MCF 10A (cell line): ENCODE results near the gene SPI1. TPM values are rescaled to one million over a fixed set of nuclear protein-coding genes. Genes with fewer than 3 reads are reported as not detected.
"Not testable (repeated sequence)": the region's sequence is repeated elsewhere in the genome, so short reads cannot be mapped to it uniquely, and the experiment has no call there.

Experiments
- BruUV-seq: library from RNA; stranded (reverse); fragments of 400-500 nt; replicated peaks from 2 replicates; lab custom pipeline; 2021; lab: Mats Ljungman, UMichigan
- CTCF ChIA-PET: fragments of 300-600 bp; sonication (Branson Sonifier 250); formaldehyde crosslinking; extraction: SDS; loops from one replicate; lab custom pipeline; 2021; ENCODE audit warnings: antibody characterized with exemption, inconsistent platforms; lab: Yijun Ruan, JAX
- POLR2A ChIA-PET: fragments of 300-600, 350-650 bp; sonication (Branson Sonifier 250); formaldehyde crosslinking; extraction: SDS; loops from one replicate; lab custom pipeline; 2020; ENCODE audit warnings: antibody characterized with exemption, inconsistent platforms; lab: Yijun Ruan, JAX
- DNase-seq: peaks from one replicate; pipeline ENCODE4 v3.0.0-alpha.2; 2018; ENCODE audit not compliant: unreplicated experiment
- H3K27ac Mint-ChIP-seq: one replicate; pipeline ENCODE4 v1.8.0; 2022; ENCODE audit warnings: mild to moderate bottlenecking, low read depth, mixed read lengths; ENCODE audit not compliant: unreplicated experiment
- H3K27me3 Mint-ChIP-seq: one replicate; pipeline ENCODE4 v1.8.0; 2022; ENCODE audit warnings: mixed read lengths; ENCODE audit not compliant: insufficient read depth, unreplicated experiment
- H3K36me3 Mint-ChIP-seq: one replicate; pipeline ENCODE4 v1.8.0; 2022; ENCODE audit warnings: mild to moderate bottlenecking, moderate library complexity, mixed read lengths; ENCODE audit not compliant: insufficient read depth, unreplicated experiment
- H3K4me1 Mint-ChIP-seq: one replicate; pipeline ENCODE4 v1.8.0; 2022; ENCODE audit warnings: mixed read lengths; ENCODE audit not compliant: insufficient read depth, unreplicated experiment
- H3K4me3 Mint-ChIP-seq: one replicate; pipeline ENCODE4 v1.8.0; 2022; ENCODE audit warnings: mild to moderate bottlenecking, moderate library complexity, mixed read lengths; ENCODE audit not compliant: unreplicated experiment
- H3K9me3 Mint-ChIP-seq: one replicate; pipeline ENCODE4 v1.8.0; 2022; ENCODE audit warnings: mixed read lengths; ENCODE audit not compliant: unreplicated experiment
- intact Hi-C: fragments of 100-400 bp; cut with micrococcal nuclease; formaldehyde crosslinking; loops from 2 replicates; pipeline ENCODE4 v1.14.1; 2022
- total RNA-seq: library from RNA; stranded (reverse); gene quantifications from 2 replicates; pipeline ENCODE4 v1.2.3, GENCODE V29; 2022
- TF ChIP-seq, protein P1 (sequence below): fragments of 200-600 bp; IDR thresholded peaks from one replicate; pipeline ENCODE4 v1.8.0; 2022; ENCODE audit warnings: antibody characterized with exemption, mild to moderate bottlenecking; ENCODE audit not compliant: unreplicated experiment

Gene SPI1
- total RNA-seq, 1 experiment from 2014 or later: not detected

DNA sequence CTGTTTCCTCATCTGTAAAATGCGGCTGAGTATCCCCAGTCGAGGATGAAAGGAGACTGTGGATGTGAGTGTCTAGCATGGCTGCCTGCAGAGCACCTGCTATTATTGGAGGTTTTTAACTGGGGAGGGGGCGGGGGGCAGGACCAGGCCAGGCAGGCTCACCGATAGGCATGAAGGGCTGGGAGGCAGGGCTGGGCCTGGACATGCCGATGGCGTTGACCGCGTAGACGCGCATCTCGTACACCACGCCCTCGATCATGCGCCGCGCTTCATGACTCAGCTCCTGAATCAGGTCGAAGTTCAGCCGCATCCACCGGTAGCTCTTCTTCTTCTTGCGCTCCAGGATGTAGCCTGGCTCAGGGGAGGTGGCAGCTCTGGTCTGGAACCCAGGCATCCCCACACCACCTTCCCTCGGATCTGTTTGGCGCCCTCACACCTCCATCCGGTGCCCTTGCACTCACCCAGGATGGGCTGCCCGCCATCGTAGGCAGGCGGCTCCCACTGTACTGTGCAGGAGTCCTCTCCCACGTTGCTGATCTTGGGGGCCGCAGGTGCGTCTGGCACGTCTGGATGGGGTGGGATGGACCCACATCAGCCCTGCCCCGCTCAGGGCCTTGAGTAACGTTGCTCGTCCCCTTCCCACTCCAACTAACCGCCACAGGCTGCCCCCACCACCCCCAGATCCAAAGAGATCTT, 41.0 kb downstream of the SPI1 start:
- ChIA-PET CTCF (interaction anchor here (0.9 kb wide), 1 partner anchor 75 kb away, joined by 3 read pairs; no protein-coding TSS in a partner anchor), POLR2A (interaction anchor here (0.8 kb wide), 1 partner anchor 15 kb away, joined by 3 read pairs; the partner anchor contains the start of gene MYBPC3)
- intact Hi-C loops: no loop called here
- BruUV-seq: no TSS peak
- Mint-ChIP-seq H3K9me3 (no peaks in the 10 kb centered on the region), H3K36me3 (no peaks in the 10 kb centered on the region), H3K27me3 (no peaks in the 10 kb centered on the region), H3K4me3 (no peak overlapping the region), H3K27ac (no peak overlapping the region), H3K4me1 (no peaks in the 10 kb centered on the region)
- TF ChIP-seq, protein P1, sequence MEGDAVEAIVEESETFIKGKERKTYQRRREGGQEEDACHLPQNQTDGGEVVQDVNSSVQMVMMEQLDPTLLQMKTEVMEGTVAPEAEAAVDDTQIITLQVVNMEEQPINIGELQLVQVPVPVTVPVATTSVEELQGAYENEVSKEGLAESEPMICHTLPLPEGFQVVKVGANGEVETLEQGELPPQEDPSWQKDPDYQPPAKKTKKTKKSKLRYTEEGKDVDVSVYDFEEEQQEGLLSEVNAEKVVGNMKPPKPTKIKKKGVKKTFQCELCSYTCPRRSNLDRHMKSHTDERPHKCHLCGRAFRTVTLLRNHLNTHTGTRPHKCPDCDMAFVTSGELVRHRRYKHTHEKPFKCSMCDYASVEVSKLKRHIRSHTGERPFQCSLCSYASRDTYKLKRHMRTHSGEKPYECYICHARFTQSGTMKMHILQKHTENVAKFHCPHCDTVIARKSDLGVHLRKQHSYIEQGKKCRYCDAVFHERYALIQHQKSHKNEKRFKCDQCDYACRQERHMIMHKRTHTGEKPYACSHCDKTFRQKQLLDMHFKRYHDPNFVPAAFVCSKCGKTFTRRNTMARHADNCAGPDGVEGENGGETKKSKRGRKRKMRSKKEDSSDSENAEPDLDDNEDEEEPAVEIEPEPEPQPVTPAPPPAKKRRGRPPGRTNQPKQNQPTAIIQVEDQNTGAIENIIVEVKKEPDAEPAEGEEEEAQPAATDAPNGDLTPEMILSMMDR: no peak
- no peak for DNase-seq

DNA sequence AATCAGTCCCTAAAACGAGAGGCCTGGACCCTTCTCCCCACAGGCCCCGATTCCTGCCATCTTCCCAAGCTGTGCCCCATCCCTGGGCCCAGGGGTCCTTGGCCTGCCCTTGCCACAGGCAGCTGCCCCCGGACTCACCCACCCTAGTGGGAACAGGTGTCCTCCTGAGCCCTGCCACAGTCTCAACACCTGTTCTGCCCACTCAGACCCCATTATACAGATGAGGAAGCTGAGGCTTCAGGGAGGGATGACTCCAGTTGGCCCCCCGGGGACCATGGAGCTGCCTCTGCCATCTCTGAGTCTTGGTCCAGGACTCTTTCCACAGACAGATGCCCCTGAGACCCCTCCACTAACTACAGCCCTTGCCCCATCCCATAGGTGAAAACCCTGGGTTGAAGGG, 41.8 kb downstream of the SPI1 start:
- intact Hi-C loops: no loop called here
- no peaks in the 10 kb centered on the region for H3K9me3 Mint-ChIP-seq
- H3K4me3 Mint-ChIP-seq: no peak overlapping the region
- CTCF ChIA-PET: no interaction called here
- POLR2A ChIA-PET: interaction anchor here (0.8 kb wide), 1 partner anchor 16 kb away, joined by 3 read pairs; the partner anchor contains the start of gene MYBPC3
- H3K36me3 Mint-ChIP-seq: no peaks in the 10 kb centered on the region
- H3K27me3 Mint-ChIP-seq: no peaks in the 10 kb centered on the region
- no peak overlapping the region for H3K27ac Mint-ChIP-seq
- no TSS peak for BruUV-seq
- DNase-seq: no peak
- H3K4me1 Mint-ChIP-seq: no peaks in the 10 kb centered on the region
- TF ChIP-seq, protein P1: no peak

DNA sequence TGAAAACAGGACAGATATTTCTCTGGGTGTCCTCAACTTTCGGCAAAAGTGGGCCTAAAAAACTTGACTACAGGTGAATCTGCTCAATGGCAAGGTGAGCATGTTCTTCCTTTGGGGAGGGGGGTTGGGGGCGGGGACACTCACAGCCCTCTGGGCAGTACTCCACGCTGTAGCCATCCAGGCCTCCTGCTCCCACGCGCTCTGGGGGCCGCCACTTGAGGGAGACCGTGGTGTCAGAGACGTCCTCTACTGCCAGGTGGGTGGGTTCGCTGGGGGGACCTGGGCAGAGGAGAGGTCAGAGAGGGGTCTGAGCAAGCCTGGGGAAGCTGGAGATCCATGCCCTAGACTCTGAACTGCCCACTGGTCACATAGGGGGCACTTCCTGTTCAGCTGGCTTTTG, 42.6 kb downstream of the SPI1 start:
- DNase-seq: no peak
- intact Hi-C loops: no loop called here
- POLR2A ChIA-PET: interaction anchor here (0.6 kb wide), 1 partner anchor 10 kb away, joined by 3 read pairs; no protein-coding TSS in a partner anchor
- Mint-ChIP-seq H3K27me3 (no peaks in the 10 kb centered on the region), H3K4me3 (no peak overlapping the region), H3K36me3 (peaks cover 1% of the 10 kb centered on the region), H3K9me3 (no peaks in the 10 kb centered on the region), H3K4me1 (no peaks in the 10 kb centered on the region), H3K27ac (no peak overlapping the region)
- CTCF ChIA-PET: no interaction called here
- TF ChIP-seq, protein P1: no peak
- BruUV-seq: no TSS peak

DNA sequence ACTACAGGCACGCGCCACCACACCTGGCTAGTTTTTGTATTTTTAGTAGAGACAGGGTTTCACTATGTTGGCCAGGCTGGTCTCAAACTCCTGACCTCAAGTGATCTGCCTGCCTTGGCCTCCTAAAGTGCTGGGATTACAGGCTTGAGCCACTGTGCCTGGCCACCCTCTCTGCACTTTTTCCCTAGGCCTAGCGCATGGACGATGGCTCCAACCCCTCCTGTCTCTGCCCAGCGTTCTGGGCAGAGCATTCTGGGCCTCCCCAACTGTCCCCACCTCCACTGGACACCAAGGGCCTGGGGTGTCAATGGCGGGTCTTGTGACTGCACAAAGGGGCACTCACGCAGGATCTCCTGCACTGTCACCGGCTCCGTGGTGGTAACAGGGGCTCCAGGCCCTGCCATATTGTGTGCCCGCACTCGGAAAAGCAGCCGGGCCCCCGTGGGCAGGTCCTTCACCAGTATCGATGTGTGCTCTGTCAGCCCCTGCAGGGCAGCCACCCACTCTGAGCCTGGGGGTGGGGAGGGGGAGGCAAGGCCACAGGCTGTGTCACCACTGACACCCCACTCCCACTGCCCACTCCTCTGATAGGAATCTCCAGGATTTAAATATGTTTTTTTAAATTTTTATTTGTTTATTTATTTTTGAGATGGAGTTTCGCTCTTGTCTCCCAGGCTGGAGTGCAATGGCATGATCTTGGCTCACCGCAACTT, 43.5 kb downstream of the SPI1 start:
- H3K4me3 Mint-ChIP-seq, BruUV-seq, intact Hi-C loops, H3K27ac Mint-ChIP-seq, H3K9me3 Mint-ChIP-seq, H3K27me3 Mint-ChIP-seq, DNase-seq, H3K4me1 Mint-ChIP-seq: not testable (repeated sequence)
- H3K36me3 Mint-ChIP-seq: peaks cover 10% of the 10 kb centered on the region
- ChIA-PET POLR2A (interaction anchor here (0.6 kb wide), 1 partner anchor 9 kb away, joined by 3 read pairs; no protein-coding TSS in a partner anchor), CTCF (interaction anchor here (0.6 kb wide), 1 partner anchor 20 kb away, joined by 3 read pairs; no protein-coding TSS in a partner anchor)
